GM12878 (cell line): ENCODE results near the gene ASB2. TPM values are rescaled to one million over a fixed set of nuclear protein-coding genes. Genes with fewer than 3 reads are reported as not detected.

ENCODE experiments used
- polyA plus RNA-seq, 11 experiments: library from polyadenylated mRNA; depleted of rRNA in 4 of 11; unstranded in 6 of 11; stranded (reverse) in 5 of 11; fragments of >200 nt; fragmentation: Nextera tagmentation in 4 of 11; fragmentation: Illumina TruSeq in 1 of 11; extraction: Ambion mirVana in 4 of 11; extraction: Trizol in 1 of 11; gene quantifications; 1 replicate in 1 of 11; 2 replicates in 10 of 11; pipeline versions ENCODE4 v1.2.1 to v1.2.3, GENCODE V29; 2011 to 2016; ENCODE audit warnings: inconsistent platforms in 2 of 11, missing spikeins in 2 of 11, low read depth in 1 of 11
- total RNA-seq, 4 experiments: library from RNA; depleted of rRNA in 3 of 4; stranded (reverse); fragments of >200 nt in 3 of 4; fragmentation: Illumina TruSeq in 1 of 4; extraction: Trizol in 1 of 4; gene quantifications; 2 replicates each; pipeline versions ENCODE4 v1.2.1 to v1.2.3, GENCODE V29; 2013 to 2021
- TF ChIP-seq, protein P1 (sequence below): IDR thresholded peaks from 2 replicates; pipeline ENCODE4 v1.6.1; 2011; ENCODE audit warnings: borderline replicate concordance, low read depth, mild to moderate bottlenecking, moderate library complexity, low read length; ENCODE audit not compliant: insufficient read depth, poor library complexity, severe bottlenecking
- TF ChIP-seq, protein P2 (sequence below): fragments of 450-650 bp; IDR thresholded peaks from 2 replicates; pipeline ENCODE4 v1.6.1; 2017; ENCODE audit warnings: mild to moderate bottlenecking, moderate library complexity

Gene ASB2
- total and polyA plus RNA-seq, 10 of the 15 experiments (the other 5 are each of a cell fraction or from before 2014, with no cell fraction given), result 3.0 to 54.8 (median 33.5) TPM

DNA sequence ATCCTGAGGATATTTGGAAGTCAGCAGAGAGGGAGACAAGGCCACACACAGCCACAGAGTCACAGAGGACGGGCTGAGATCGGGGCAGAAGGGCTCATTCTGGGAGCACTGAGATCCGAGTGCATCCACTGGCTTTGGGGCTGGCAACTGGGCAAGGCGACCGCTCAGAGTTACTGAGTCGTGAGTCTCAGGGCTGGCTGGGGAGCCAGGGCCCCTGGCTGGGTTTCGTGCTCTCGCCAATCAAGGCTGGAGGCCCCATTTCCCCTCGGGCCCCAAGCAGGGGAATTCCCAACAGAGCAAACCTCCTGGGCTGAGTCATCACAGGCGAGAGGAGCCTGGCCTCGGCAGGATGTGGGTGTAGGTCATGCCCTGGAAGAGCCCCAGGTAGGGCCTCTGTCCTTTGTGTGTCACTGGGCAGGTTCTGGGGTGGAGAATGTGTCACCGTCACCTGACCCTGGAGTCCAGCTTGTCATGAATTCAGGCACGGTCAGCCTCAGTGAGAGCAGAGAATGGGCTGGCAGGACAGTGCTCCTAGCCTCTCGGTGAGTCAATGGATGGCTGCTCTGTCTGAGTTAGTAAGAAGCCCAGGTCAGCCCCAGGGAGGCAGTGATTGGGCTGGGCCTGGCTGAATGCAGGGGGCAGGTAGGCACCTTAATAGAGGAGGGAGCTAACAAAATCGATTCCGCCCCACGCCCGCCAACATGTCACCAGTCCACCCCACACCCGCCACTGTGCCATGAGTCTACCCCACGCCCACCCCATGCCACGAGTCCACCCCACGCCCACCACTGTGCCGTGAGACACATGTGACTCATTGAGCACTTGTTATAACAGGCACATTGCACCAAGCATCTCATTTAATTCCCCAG, 16.9 kb downstream of the ASB2 start (continued):
- TF ChIP-seq, protein P1, sequence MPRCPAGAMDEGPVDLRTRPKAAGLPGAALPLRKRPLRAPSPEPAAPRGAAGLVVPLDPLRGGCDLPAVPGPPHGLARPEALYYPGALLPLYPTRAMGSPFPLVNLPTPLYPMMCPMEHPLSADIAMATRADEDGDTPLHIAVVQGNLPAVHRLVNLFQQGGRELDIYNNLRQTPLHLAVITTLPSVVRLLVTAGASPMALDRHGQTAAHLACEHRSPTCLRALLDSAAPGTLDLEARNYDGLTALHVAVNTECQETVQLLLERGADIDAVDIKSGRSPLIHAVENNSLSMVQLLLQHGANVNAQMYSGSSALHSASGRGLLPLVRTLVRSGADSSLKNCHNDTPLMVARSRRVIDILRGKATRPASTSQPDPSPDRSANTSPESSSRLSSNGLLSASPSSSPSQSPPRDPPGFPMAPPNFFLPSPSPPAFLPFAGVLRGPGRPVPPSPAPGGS, result peak; percentile 100
- TF ChIP-seq, protein P2, sequence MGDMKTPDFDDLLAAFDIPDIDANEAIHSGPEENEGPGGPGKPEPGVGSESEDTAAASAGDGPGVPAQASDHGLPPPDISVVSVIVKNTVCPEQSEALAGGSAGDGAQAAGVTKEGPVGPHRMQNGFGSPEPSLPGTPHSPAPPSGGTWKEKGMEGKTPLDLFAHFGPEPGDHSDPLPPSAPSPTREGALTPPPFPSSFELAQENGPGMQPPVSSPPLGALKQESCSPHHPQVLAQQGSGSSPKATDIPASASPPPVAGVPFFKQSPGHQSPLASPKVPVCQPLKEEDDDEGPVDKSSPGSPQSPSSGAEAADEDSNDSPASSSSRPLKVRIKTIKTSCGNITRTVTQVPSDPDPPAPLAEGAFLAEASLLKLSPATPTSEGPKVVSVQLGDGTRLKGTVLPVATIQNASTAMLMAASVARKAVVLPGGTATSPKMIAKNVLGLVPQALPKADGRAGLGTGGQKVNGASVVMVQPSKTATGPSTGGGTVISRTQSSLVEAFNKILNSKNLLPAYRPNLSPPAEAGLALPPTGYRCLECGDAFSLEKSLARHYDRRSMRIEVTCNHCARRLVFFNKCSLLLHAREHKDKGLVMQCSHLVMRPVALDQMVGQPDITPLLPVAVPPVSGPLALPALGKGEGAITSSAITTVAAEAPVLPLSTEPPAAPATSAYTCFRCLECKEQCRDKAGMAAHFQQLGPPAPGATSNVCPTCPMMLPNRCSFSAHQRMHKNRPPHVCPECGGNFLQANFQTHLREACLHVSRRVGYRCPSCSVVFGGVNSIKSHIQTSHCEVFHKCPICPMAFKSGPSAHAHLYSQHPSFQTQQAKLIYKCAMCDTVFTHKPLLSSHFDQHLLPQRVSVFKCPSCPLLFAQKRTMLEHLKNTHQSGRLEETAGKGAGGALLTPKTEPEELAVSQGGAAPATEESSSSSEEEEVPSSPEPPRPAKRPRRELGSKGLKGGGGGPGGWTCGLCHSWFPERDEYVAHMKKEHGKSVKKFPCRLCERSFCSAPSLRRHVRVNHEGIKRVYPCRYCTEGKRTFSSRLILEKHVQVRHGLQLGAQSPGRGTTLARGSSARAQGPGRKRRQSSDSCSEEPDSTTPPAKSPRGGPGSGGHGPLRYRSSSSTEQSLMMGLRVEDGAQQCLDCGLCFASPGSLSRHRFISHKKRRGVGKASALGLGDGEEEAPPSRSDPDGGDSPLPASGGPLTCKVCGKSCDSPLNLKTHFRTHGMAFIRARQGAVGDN, result peak; percentile 99
